ENCODE results near the gene ART1. TPM values are rescaled to one million over a fixed set of nuclear protein-coding genes. Genes with fewer than 3 reads are reported as not detected.

The ART1 gene
- total and polyA plus RNA-seq, 2 of the 4 experiments (the other 2 are of a cell fraction), result not detected

GRCh38 chr11:3666023-3666530, 21.1 kb downstream of the ART1 start:
- DNase-seq, result no peak
- no peaks in the 10 kb centered on the region for H3K79me1 ChIP-seq (ENCODE audit: low read depth in 1 of 2, low read length in 2 of 2)
- POLR2A ChIA-PET (ENCODE audit: unreplicated experiment), result no interaction called here
- no peak overlapping the region for H2BK120ac ChIP-seq (ENCODE audit: low read depth, low read length)
- peaks cover 32% of the 10 kb centered on the region for H3K36me3 ChIP-seq (ENCODE audit: control insufficient read depth, insufficient read depth, low read length)
- no peak overlapping the region for H3K4ac ChIP-seq (ENCODE audit: low read depth, low read length)
- no peak overlapping the region for H3K27ac ChIP-seq (ENCODE audit: insufficient read depth, low read length)
- intact Hi-C loops (cut with micrococcal nuclease), result no loop called here
- H3K4me2 ChIP-seq (ENCODE audit: low read depth, low read length), result no peak overlapping the region
- H2BK5ac ChIP-seq (ENCODE audit: low read depth, low read length, poor library complexity, severe bottlenecking), result no peak overlapping the region
- no peak overlapping the region for H2AK9ac ChIP-seq (replicated peaks; ENCODE audit: low read depth, low read length, poor library complexity)
- CTCF ChIA-PET, result no interaction called here
- TF ChIP-seq MXI1 (IDR thresholded peaks at IDR 0.05; ENCODE audit: borderline replicate concordance, low read depth, low read length), result no peak
- no peak for TF ChIP-seq POLR2A (IDR thresholded peaks at IDR 0.05; ENCODE audit: low read depth, low read length)
- TF ChIP-seq RAD21 (IDR thresholded peaks at IDR 0.05; ENCODE audit: low read length), result no peak
- no peak for TF ChIP-seq FOS (IDR thresholded peaks at IDR 0.05; ENCODE audit: low read depth, low read length)
- TF ChIP-seq RFX5 (IDR thresholded peaks at IDR 0.05; ENCODE audit: low read depth, low read length), result no peak
- no peak for TF ChIP-seq RCOR1 (IDR thresholded peaks at IDR 0.05; ENCODE audit: insufficient replicate concordance, low read length)
- TF ChIP-seq CHD1 (IDR thresholded peaks at IDR 0.05; ENCODE audit: low read depth, low read length), result no peak
- no peak for TF ChIP-seq BHLHE40 (IDR thresholded peaks at IDR 0.05; ENCODE audit: low read depth, low read length)
- TF ChIP-seq MAFK (IDR thresholded peaks at IDR 0.05; ENCODE audit: low read depth, low read length), result no peak
- TF ChIP-seq, protein P1, sequence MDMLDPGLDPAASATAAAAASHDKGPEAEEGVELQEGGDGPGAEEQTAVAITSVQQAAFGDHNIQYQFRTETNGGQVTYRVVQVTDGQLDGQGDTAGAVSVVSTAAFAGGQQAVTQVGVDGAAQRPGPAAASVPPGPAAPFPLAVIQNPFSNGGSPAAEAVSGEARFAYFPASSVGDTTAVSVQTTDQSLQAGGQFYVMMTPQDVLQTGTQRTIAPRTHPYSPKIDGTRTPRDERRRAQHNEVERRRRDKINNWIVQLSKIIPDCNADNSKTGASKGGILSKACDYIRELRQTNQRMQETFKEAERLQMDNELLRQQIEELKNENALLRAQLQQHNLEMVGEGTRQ (IDR thresholded peaks at IDR 0.05; ENCODE audit: low read depth, low read length), result no peak
- TF ChIP-seq CEBPB (IDR thresholded peaks at IDR 0.05; ENCODE audit: low read depth, low read length), result no peak
- no peak for TF ChIP-seq MAZ (IDR thresholded peaks at IDR 0.05; ENCODE audit: borderline replicate concordance, low read depth, low read length)
- no peak for TF ChIP-seq NFE2L2 (IDR thresholded peaks at IDR 0.05; ENCODE audit: low read depth, low read length)
- no peak for TF ChIP-seq CTCF (conservative IDR thresholded peaks at IDR 0.05; ENCODE audit: low read depth, low read length)
- no peak for TF ChIP-seq SMC3 (IDR thresholded peaks at IDR 0.05; ENCODE audit: low read depth, low read length)
- TF ChIP-seq ELK1 (IDR thresholded peaks at IDR 0.05; ENCODE audit: borderline replicate concordance, low read depth, low read length), result no peak
- no peak for ATAC-seq (ENCODE audit: low read depth)
- no peak overlapping the region for H2AK5ac ChIP-seq (ENCODE audit: low read depth, low read length)
- no peaks in the 10 kb centered on the region for H3K4me1 ChIP-seq (ENCODE audit: control insufficient read depth, insufficient read depth, low read length)
- no peak overlapping the region for H4K91ac ChIP-seq (ENCODE audit: insufficient read depth, low read depth, low read length)
- in situ Hi-C loops (cut with MboI; ENCODE audit: low sequenced_read_pairs), result no loop called here
- H3K4me3 ChIP-seq (ENCODE audit: insufficient read depth, low read depth, low read length), result no peak overlapping the region
- H4K20me1 ChIP-seq (ENCODE audit: insufficient read depth, low read length), result no peaks in the 10 kb centered on the region
- dilution Hi-C loops (cut with HindIII; ENCODE audit: low sequenced_read_pairs, unreplicated experiment), result no loop called here
- H2BK20ac ChIP-seq (ENCODE audit: low read depth, low read length), result no peak overlapping the region
- H3K14ac ChIP-seq (replicated peaks; ENCODE audit: low read depth, low read length), result no peak overlapping the region
- H2BK15ac ChIP-seq (ENCODE audit: low read depth, low read length), result no peak overlapping the region
- no peak overlapping the region for H4K5ac ChIP-seq (ENCODE audit: low read depth, low read length)
- BruUV-seq (replicated peaks), result no TSS peak
- H3K9me1 ChIP-seq (ENCODE audit: insufficient read depth, low read length), result no peaks in the 10 kb centered on the region
- H3K9ac ChIP-seq (ENCODE audit: low read depth, low read length), result no peak overlapping the region
- no peak overlapping the region for H2AFZ ChIP-seq (replicated peaks; ENCODE audit: low read length, poor library complexity)
- 100% methylated on average over 12 of the region's 17 CpGs; no CpG with 5 or more reads in 1 of the 2 experiments for WGBS, 2 experiments (ENCODE audit: extremely low coverage in 2 of 2, insufficient read length in 1 of 2)
- H3K9me3 ChIP-seq (ENCODE audit: control insufficient read depth, insufficient read depth, low read length), result no peaks in the 10 kb centered on the region
- H4K8ac ChIP-seq (ENCODE audit: low read depth in 2 of 2, low read length in 2 of 2), result no peak overlapping the region
- H3K23ac ChIP-seq (ENCODE audit: low read depth, low read length), result no peak overlapping the region
- H3K18ac ChIP-seq (ENCODE audit: low read depth, low read length), result no peak overlapping the region
- no peak overlapping the region for H3K56ac ChIP-seq (ENCODE audit: extremely low read depth, insufficient read depth, low read length)
- H3K27me3 ChIP-seq (ENCODE audit: control insufficient read depth, insufficient read depth, low read length), result no peaks in the 10 kb centered on the region

Measured in IMR-90 (cell line).